Central memory CD8-positive, alpha-beta T cell (primary cell): Measurements from ENCODE around the gene ELF3.
"Not testable (repeated sequence)": the region's sequence is repeated elsewhere in the genome, so short reads cannot be mapped to it uniquely, and the experiment has no call there.

ENCODE experiments used
- ATAC-seq: fragments of 150-1000 bp; cut with Tn5 transposase; replicated peaks from 2 replicates; pipeline ENCODE4 v1.10.0; 2022; ENCODE audit warnings: mild to moderate bottlenecking, moderate FRiP score, moderate number of reproducible peaks; ENCODE audit not compliant: poor library complexity, severe bottlenecking; ENCODE audit errors: extremely low read depth
- DNase-seq, 2 donors: peaks; one replicate each; pipeline ENCODE4 v3.0.0; 2021; ENCODE audit warnings: low spot score in 2 of 2
- H3K27ac Mint-ChIP-seq: one replicate; pipeline ENCODE4 v1.8.0; 2022; ENCODE audit warnings: low read depth, mild to moderate bottlenecking, moderate library complexity, mixed read lengths
- H3K27me3 Mint-ChIP-seq: one replicate; pipeline ENCODE4 v1.8.0; 2022; ENCODE audit warnings: mixed read lengths
- H3K36me3 Mint-ChIP-seq: one replicate; pipeline ENCODE4 v1.8.0; 2022; ENCODE audit warnings: mild to moderate bottlenecking, moderate library complexity, mixed read lengths; ENCODE audit not compliant: insufficient read depth
- H3K4me1 Mint-ChIP-seq: one replicate; pipeline ENCODE4 v1.8.0; 2022; ENCODE audit warnings: mixed read lengths
- H3K4me3 Mint-ChIP-seq: one replicate; pipeline ENCODE4 v1.8.0; 2022; ENCODE audit warnings: mild to moderate bottlenecking, moderate library complexity, mixed read lengths
- H3K9me3 Mint-ChIP-seq: one replicate; pipeline ENCODE4 v1.8.0; 2022; ENCODE audit warnings: mixed read lengths

ELF3 gene

GRCh38 chr1:202047977-202048376 is 37.6 kb downstream of the ELF3 start:
- no peak for ATAC-seq
- no peak overlapping the region for H3K4me3 Mint-ChIP-seq
- H3K27ac Mint-ChIP-seq: no peak overlapping the region

GRCh38 chr1:202049129-202049528 is 38.7 kb downstream of the ELF3 start:
- H3K36me3 Mint-ChIP-seq: peaks cover 2% of the 10 kb centered on the region
- DNase-seq: no peak
- ATAC-seq: no peak
- no peak overlapping the region for H3K27ac Mint-ChIP-seq
- H3K27me3 Mint-ChIP-seq: peaks cover 38% of the 10 kb centered on the region
- no peaks in the 10 kb centered on the region for H3K4me1 Mint-ChIP-seq
- H3K4me3 Mint-ChIP-seq: no peak overlapping the region
- H3K9me3 Mint-ChIP-seq: no peaks in the 10 kb centered on the region

More at GRCh38 chr1:202047977-202048376, 37.6 kb downstream of the ELF3 start:
- Mint-ChIP-seq H3K36me3 (peaks cover 2% of the 10 kb centered on the region), H3K9me3 (no peaks in the 10 kb centered on the region), H3K27me3 (peaks cover 38% of the 10 kb centered on the region), H3K4me1 (no peaks in the 10 kb centered on the region)
- DNase-seq: no peak

GRCh38 chr1:202054094-202054493 is 43.7 kb downstream of the ELF3 start:
- Mint-ChIP-seq H3K4me1 (no peaks in the 10 kb centered on the region), H3K36me3 (peaks cover 2% of the 10 kb centered on the region), H3K4me3 (no peak overlapping the region), H3K9me3 (no peaks in the 10 kb centered on the region), H3K27me3 (peaks cover 33% of the 10 kb centered on the region), H3K27ac (no peak overlapping the region)
- DNase-seq (no peak), ATAC-seq (no peak)

- peaks cover 33% of the 10 kb centered on the region for H3K27me3 Mint-ChIP-seq
- H3K4me1 Mint-ChIP-seq, DNase-seq, H3K9me3 Mint-ChIP-seq, H3K36me3 Mint-ChIP-seq, H3K27ac Mint-ChIP-seq, ATAC-seq, H3K4me3 Mint-ChIP-seq: not testable (repeated sequence)
Measured at GRCh38 chr1:202054673-202055072, 44.3 kb downstream of the ELF3 start.

GRCh38 chr1:202056644-202057334 is 46.4 kb downstream of the ELF3 start:
- no peak overlapping the region for H3K4me3 Mint-ChIP-seq
- no peak for ATAC-seq
- no peaks in the 10 kb centered on the region for H3K36me3 Mint-ChIP-seq
- DNase-seq: no peak
- H3K27ac Mint-ChIP-seq: no peak overlapping the region
- no peaks in the 10 kb centered on the region for H3K4me1 Mint-ChIP-seq
- peaks cover 49% of the 10 kb centered on the region for H3K27me3 Mint-ChIP-seq
- H3K9me3 Mint-ChIP-seq: no peaks in the 10 kb centered on the region

- not testable (repeated sequence) for DNase-seq, H3K27ac Mint-ChIP-seq, ATAC-seq, H3K4me1 Mint-ChIP-seq, H3K9me3 Mint-ChIP-seq, H3K36me3 Mint-ChIP-seq, H3K4me3 Mint-ChIP-seq
- H3K27me3 Mint-ChIP-seq: peaks cover 54% of the 10 kb centered on the region
Measured at GRCh38 chr1:202057335-202057704, 46.9 kb downstream of the ELF3 start.

GRCh38 chr1:202058001-202058908 is 47.9 kb downstream of the ELF3 start:
- no peaks in the 10 kb centered on the region for H3K9me3 Mint-ChIP-seq
- DNase-seq (no peak), ATAC-seq (no peak)
- no peak overlapping the region for H3K27ac Mint-ChIP-seq
- no peaks in the 10 kb centered on the region for H3K4me1 Mint-ChIP-seq
- H3K27me3 Mint-ChIP-seq: peaks cover 64% of the 10 kb centered on the region
- H3K36me3 Mint-ChIP-seq: no peaks in the 10 kb centered on the region
- H3K4me3 Mint-ChIP-seq: no peak overlapping the region

GRCh38 chr1:202061055-202061454 is 50.7 kb downstream of the ELF3 start:
- Mint-ChIP-seq H3K27ac (no peak overlapping the region), H3K4me3 (no peak overlapping the region), H3K9me3 (no peaks in the 10 kb centered on the region), H3K27me3 (peaks cover 50% of the 10 kb centered on the region), H3K4me1 (no peaks in the 10 kb centered on the region), H3K36me3 (no peaks in the 10 kb centered on the region)
- no peak for ATAC-seq
- no peak for DNase-seq

GRCh38 chr1:202061787-202062186 is 51.4 kb downstream of the ELF3 start:
- not testable (repeated sequence) for H3K9me3 Mint-ChIP-seq, H3K4me1 Mint-ChIP-seq, DNase-seq, ATAC-seq, H3K4me3 Mint-ChIP-seq, H3K36me3 Mint-ChIP-seq, H3K27ac Mint-ChIP-seq
- H3K27me3 Mint-ChIP-seq: peaks cover 45% of the 10 kb centered on the region

GRCh38 chr1:202062636-202063035 is 52.2 kb downstream of the ELF3 start:
- not testable (repeated sequence) for H3K4me1 Mint-ChIP-seq, ATAC-seq, H3K27ac Mint-ChIP-seq, H3K36me3 Mint-ChIP-seq, H3K4me3 Mint-ChIP-seq, DNase-seq, H3K9me3 Mint-ChIP-seq
- H3K27me3 Mint-ChIP-seq: peaks cover 45% of the 10 kb centered on the region

- Mint-ChIP-seq H3K9me3 (no peaks in the 10 kb centered on the region), H3K36me3 (no peaks in the 10 kb centered on the region), H3K4me1 (no peaks in the 10 kb centered on the region), H3K27me3 (peaks cover 45% of the 10 kb centered on the region), H3K4me3 (no peak overlapping the region), H3K27ac (no peak overlapping the region)
- DNase-seq (no peak), ATAC-seq (no peak)
Measured at GRCh38 chr1:202063093-202063492, 52.7 kb downstream of the ELF3 start.

- not testable (repeated sequence) for H3K9me3 Mint-ChIP-seq, H3K36me3 Mint-ChIP-seq, ATAC-seq, H3K27ac Mint-ChIP-seq, H3K4me3 Mint-ChIP-seq, DNase-seq, H3K4me1 Mint-ChIP-seq
- peaks cover 34% of the 10 kb centered on the region for H3K27me3 Mint-ChIP-seq
Measured at GRCh38 chr1:202064889-202065312, 54.5 kb downstream of the ELF3 start.
